HepG2 (cell line): ENCODE measurements around the gene L3MBTL1. TPM values are rescaled to one million over a fixed set of nuclear protein-coding genes. Genes with fewer than 3 reads are reported as not detected.

Source experiments
- ARID4A ChIP-seq: sonication (generic); formaldehyde crosslinking; IDR thresholded peaks from 2 replicates; pipeline ENCODE4 v1.5.0; 2020; ENCODE audit warnings: mild to moderate bottlenecking, missing genetic modification reagents, borderline replicate concordance
- BRF2 ChIP-seq: sonication (generic); formaldehyde crosslinking; IDR thresholded peaks from 2 replicates; pipeline ENCODE4 v1.8.1; 2022; ENCODE audit warnings: mild to moderate bottlenecking, missing genetic modification reagents
- CERS6 ChIP-seq: sonication (generic); formaldehyde crosslinking; IDR thresholded peaks from 2 replicates; pipeline ENCODE4 v1.5.0; 2020; ENCODE audit warnings: missing genetic modification reagents
- CSRNP1 ChIP-seq: sonication (generic); formaldehyde crosslinking; IDR thresholded peaks from 2 replicates; pipeline ENCODE4 v1.8.1; 2023; ENCODE audit warnings: mild to moderate bottlenecking, missing genetic modification reagents
- MLLT10 ChIP-seq: sonication (generic); formaldehyde crosslinking; IDR thresholded peaks from 2 replicates; pipeline ENCODE4 v1.4.0; 2020; ENCODE audit warnings: missing genetic modification reagents
- MNT ChIP-seq: fragments of 450-650 bp; IDR thresholded peaks from 2 replicates; pipeline ENCODE4 v1.6.1; 2016
- NFE2L1 ChIP-seq: sonication (generic); formaldehyde crosslinking; IDR thresholded peaks from 2 replicates; pipeline ENCODE4 v1.4.0; 2020; ENCODE audit warnings: missing genetic modification reagents, mild to moderate bottlenecking, borderline replicate concordance
- PATZ1 ChIP-seq: sonication (generic); formaldehyde crosslinking; IDR thresholded peaks from 2 replicates; pipeline ENCODE4 v1.4.0; 2020; ENCODE audit warnings: missing genetic modification reagents
- SRSF1 ChIP-seq: fragments of 200-400 bp; formaldehyde crosslinking; optimal IDR thresholded peaks from 2 replicates; pipeline ENCODE3; 2017; ENCODE audit warnings: mild to moderate bottlenecking, low read depth, low read length, moderate library complexity
- TBX3 ChIP-seq: fragments of 450-650 bp; IDR thresholded peaks from 2 replicates; pipeline ENCODE4 v1.6.1; 2017; ENCODE audit warnings: antibody characterized with exemption, mild to moderate bottlenecking, inconsistent platforms, borderline replicate concordance
- TOPORS ChIP-seq: sonication (generic); formaldehyde crosslinking; IDR thresholded peaks from 2 replicates; pipeline ENCODE4 v1.8.0; 2023; ENCODE audit warnings: mild to moderate bottlenecking, missing genetic modification reagents
- ZNF235 ChIP-seq: sonication (generic); formaldehyde crosslinking; IDR thresholded peaks from 2 replicates; pipeline ENCODE4 v1.8.1; 2023; ENCODE audit warnings: mild to moderate bottlenecking, missing genetic modification reagents, borderline replicate concordance
- ZNF589 ChIP-seq: sonication (generic); formaldehyde crosslinking; conservative IDR thresholded peaks from 2 replicates; pipeline ENCODE4 v1.8.0; 2022; ENCODE audit warnings: mild to moderate bottlenecking, moderate library complexity, missing genetic modification reagents
- ZNF879 ChIP-seq: sonication (generic); formaldehyde crosslinking; IDR thresholded peaks from 2 replicates; pipeline ENCODE4 v1.8.1; 2023; ENCODE audit warnings: missing genetic modification reagents
- polyA plus RNA-seq, 8 experiments: library from polyadenylated mRNA; depleted of rRNA in 3 of 8; stranded (reverse) in 7 of 8; unstranded in 1 of 8; fragments of >200 nt; fragmentation: Illumina TruSeq in 4 of 8; extraction: Trizol in 4 of 8; gene quantifications; 2 replicates each; pipeline versions ENCODE4 v1.2.1 to v1.2.3, GENCODE V29; 2011 to 2016; ENCODE audit warnings: low read depth in 4 of 8, missing spikeins in 1 of 8, mixed read lengths in 1 of 8; ENCODE audit not compliant: insufficient read depth in 1 of 8
- total RNA-seq, 5 experiments: library from RNA; depleted of rRNA; stranded (reverse); fragments of >200 nt; fragmentation: Illumina TruSeq; extraction: Trizol; gene quantifications; 2 replicates each; pipeline ENCODE4 v1.2.3, GENCODE V29; 2016; ENCODE audit warnings: low read depth in 1 of 5

Gene L3MBTL1
- total and polyA plus RNA-seq, 2 of the 13 experiments (the other 11 are each of a cell fraction or from before 2014, with no cell fraction given): 9.0 to 17.8 TPM

- TF ChIP-seq ARID4A (CRISPR knock-in tag) (peak; percentile 83; the same call in 1 of the 2 replicates), CSRNP1 (CRISPR knock-in tag) (peak; percentile 95), BRF2 (CRISPR knock-in tag) (0 out of 2 replicates have a peak, but pooled peaks have one; percentile 65), CERS6 (CRISPR knock-in tag) (0 out of 2 replicates have a peak, but pooled peaks have one; percentile 41), PATZ1 (CRISPR knock-in tag) (peak; percentile 62), ZNF879 (peak; percentile 90), ZNF235 (CRISPR knock-in tag) (no peak), MNT (peak; percentile 96), SRSF1 (no peak), MLLT10 (no peak), TBX3 (peak; percentile 64; the same call in 1 of the 2 replicates), ZNF589 (CRISPR knock-in tag) (0 out of 2 replicates have a peak, but pooled peaks have one; percentile 48), TOPORS (CRISPR knock-in tag) (peak; percentile 84), NFE2L1 (0 out of 2 replicates have a peak, but pooled peaks have one; percentile 80)
These were observed 23.0 kb downstream of the L3MBTL1 start (continued) for GRCh38 chr20:43530321-43531090.
